BLaER1 (cell line): Measurements from ENCODE around the gene ANKFN1.

ENCODE experiments used
- H3K27ac ChIP-seq: shearing (Covaris generic); formaldehyde crosslinking; 2 replicates; pipeline ENCODE4 v1.8.1; 2022
- H3K27me3 ChIP-seq: shearing (Covaris generic); formaldehyde crosslinking; 2 replicates; pipeline ENCODE4 v1.8.1; 2022
- H3K36me3 ChIP-seq: shearing (Covaris generic); formaldehyde crosslinking; 2 replicates; pipeline ENCODE4 v1.8.1; 2022
- H3K4me1 ChIP-seq: shearing (Covaris generic); formaldehyde crosslinking; 2 replicates; pipeline ENCODE4 v1.8.1; 2022
- H3K4me2 ChIP-seq: shearing (Covaris generic); formaldehyde crosslinking; 2 replicates; pipeline ENCODE4 v1.8.1; 2022
- H3K4me3 ChIP-seq: shearing (Covaris generic); formaldehyde crosslinking; 2 replicates; pipeline ENCODE4 v1.8.1; 2022
- H3K9ac ChIP-seq: shearing (Covaris generic); formaldehyde crosslinking; 2 replicates; pipeline ENCODE4 v1.8.1; 2022
- H3K9me3 ChIP-seq: shearing (Covaris generic); formaldehyde crosslinking; 2 replicates; pipeline ENCODE4 v1.8.1; 2022
- H4K20me1 ChIP-seq: shearing (Covaris generic); formaldehyde crosslinking; 2 replicates; pipeline ENCODE4 v1.8.1; 2022
- Cebpa-rat ChIP-seq: shearing (Covaris generic); IDR thresholded peaks from 2 replicates; pipeline ENCODE4 v1.8.1; 2022

Gene ANKFN1

GRCh38 chr17:56416682-56417351 lies 263.5 kb downstream of the ANKFN1 start:
- Histone ChIP-seq H3K4me1 (no peaks in the 10 kb centered on the region), H3K4me3 (no peak overlapping the region), H3K9me3 (peaks cover 16% of the 10 kb centered on the region), H3K27me3 (no peaks in the 10 kb centered on the region), H4K20me1 (no peaks in the 10 kb centered on the region), H3K9ac (no peak overlapping the region), H3K4me2 (no peak overlapping the region), H3K36me3 (no peaks in the 10 kb centered on the region), H3K27ac (no peak overlapping the region)
- TF ChIP-seq Cebpa-rat = no peak

- Histone ChIP-seq H3K36me3 (no peaks in the 10 kb centered on the region), H3K4me3 (no peak overlapping the region), H3K9ac (no peak overlapping the region), H3K4me1 (peaks cover 50% of the 10 kb centered on the region), H3K9me3 (no peaks in the 10 kb centered on the region), H4K20me1 (no peaks in the 10 kb centered on the region), H3K27ac (no peak overlapping the region), H3K27me3 (no peaks in the 10 kb centered on the region), H3K4me2 (peak overlapping the region; percentile 50; the same call in 1 of the 2 replicates)
- TF ChIP-seq Cebpa-rat = no peak
Observed at GRCh38 chr17:56424005-56424404, 270.7 kb downstream of the ANKFN1 start.

GRCh38 chr17:56424543-56425044 lies 271.3 kb downstream of the ANKFN1 start:
- Histone ChIP-seq H3K9ac (no peak overlapping the region), H3K4me2 (peak overlapping the region; percentile 50), H3K27me3 (no peaks in the 10 kb centered on the region)

GRCh38 chr17:56425483-56425882 lies 272.2 kb downstream of the ANKFN1 start:
- Histone ChIP-seq H3K9me3 (no peaks in the 10 kb centered on the region), H3K9ac (no peak overlapping the region), H3K4me1 (peaks cover 64% of the 10 kb centered on the region), H3K27me3 (no peaks in the 10 kb centered on the region), H3K4me3 (no peak overlapping the region), H3K27ac (no peak overlapping the region), H3K36me3 (no peaks in the 10 kb centered on the region), H3K4me2 (peak overlapping the region; percentile 50), H4K20me1 (no peaks in the 10 kb centered on the region)
- no peak for TF ChIP-seq Cebpa-rat

More at GRCh38 chr17:56424543-56425044, 271.3 kb downstream of the ANKFN1 start:
- H3K9me3 ChIP-seq = no peaks in the 10 kb centered on the region
- H3K4me3 ChIP-seq = no peak overlapping the region
- no peak overlapping the region for H3K27ac ChIP-seq
- H3K36me3 ChIP-seq = no peaks in the 10 kb centered on the region
- TF ChIP-seq Cebpa-rat = no peak
- peaks cover 56% of the 10 kb centered on the region for H3K4me1 ChIP-seq
- no peaks in the 10 kb centered on the region for H4K20me1 ChIP-seq

GRCh38 chr17:56426901-56427300 lies 273.6 kb downstream of the ANKFN1 start:
- Histone ChIP-seq H3K36me3 (no peaks in the 10 kb centered on the region), H3K27ac (no peak overlapping the region), H3K4me2 (peak overlapping the region; percentile 50), H4K20me1 (no peaks in the 10 kb centered on the region), H3K9me3 (no peaks in the 10 kb centered on the region), H3K4me1 (peaks cover 78% of the 10 kb centered on the region), H3K4me3 (no peak overlapping the region), H3K27me3 (no peaks in the 10 kb centered on the region), H3K9ac (no peak overlapping the region)
- no peak for TF ChIP-seq Cebpa-rat

- H3K4me1 ChIP-seq = peaks cover 51% of the 10 kb centered on the region
- no peaks in the 10 kb centered on the region for H3K27me3 ChIP-seq
- no peak overlapping the region for H3K4me3 ChIP-seq
- H3K9me3 ChIP-seq = no peaks in the 10 kb centered on the region
- no peaks in the 10 kb centered on the region for H4K20me1 ChIP-seq
- no peak overlapping the region for H3K27ac ChIP-seq
- no peak overlapping the region; the same call in 1 of the 2 replicates for H3K4me2 ChIP-seq
- H3K36me3 ChIP-seq = no peaks in the 10 kb centered on the region
- H3K9ac ChIP-seq = no peak overlapping the region
- TF ChIP-seq Cebpa-rat = no peak
Observed at GRCh38 chr17:56431736-56432135, 278.5 kb downstream of the ANKFN1 start.

- Histone ChIP-seq H3K36me3 (no peaks in the 10 kb centered on the region), H3K27ac (no peak overlapping the region), H3K4me1 (peaks cover 44% of the 10 kb centered on the region), H3K9me3 (no peaks in the 10 kb centered on the region), H3K9ac (no peak overlapping the region), H4K20me1 (no peaks in the 10 kb centered on the region), H3K27me3 (no peaks in the 10 kb centered on the region), H3K4me3 (no peak overlapping the region), H3K4me2 (no peak overlapping the region)
- no peak for TF ChIP-seq Cebpa-rat
Observed at GRCh38 chr17:56432443-56432842, 279.2 kb downstream of the ANKFN1 start.

GRCh38 chr17:56434610-56435009 lies 281.3 kb downstream of the ANKFN1 start:
- H3K4me2 ChIP-seq = no peak overlapping the region
- H3K4me3 ChIP-seq = no peak overlapping the region

GRCh38 chr17:56436142-56436541 lies 282.9 kb downstream of the ANKFN1 start:
- TF ChIP-seq Cebpa-rat = peak; percentile 73; the same call in 1 of the 2 replicates
- Histone ChIP-seq H3K27ac (no peak overlapping the region), H3K4me1 (peaks cover 35% of the 10 kb centered on the region), H3K4me2 (no peak overlapping the region), H3K9me3 (no peaks in the 10 kb centered on the region), H4K20me1 (no peaks in the 10 kb centered on the region), H3K4me3 (no peak overlapping the region), H3K27me3 (no peaks in the 10 kb centered on the region), H3K9ac (no peak overlapping the region), H3K36me3 (no peaks in the 10 kb centered on the region)

More at GRCh38 chr17:56434610-56435009, 281.3 kb downstream of the ANKFN1 start:
- Histone ChIP-seq H3K9ac (no peak overlapping the region), H3K27ac (no peak overlapping the region), H4K20me1 (no peaks in the 10 kb centered on the region), H3K36me3 (no peaks in the 10 kb centered on the region), H3K27me3 (no peaks in the 10 kb centered on the region), H3K9me3 (no peaks in the 10 kb centered on the region), H3K4me1 (peaks cover 36% of the 10 kb centered on the region)
- no peak for TF ChIP-seq Cebpa-rat

GRCh38 chr17:56440419-56440818 lies 287.1 kb downstream of the ANKFN1 start:
- Histone ChIP-seq H3K9me3 (no peaks in the 10 kb centered on the region), H3K4me1 (peaks cover 34% of the 10 kb centered on the region), H3K27ac (no peak overlapping the region), H3K4me2 (peak overlapping the region; percentile 49), H3K4me3 (no peak overlapping the region), H3K27me3 (no peaks in the 10 kb centered on the region), H3K36me3 (no peaks in the 10 kb centered on the region), H3K9ac (peak overlapping the region; percentile 21; the same call in 1 of the 2 replicates), H4K20me1 (no peaks in the 10 kb centered on the region)
- TF ChIP-seq Cebpa-rat = no peak
